Muscle layer of duodenum (tissue), 2 donors: ENCODE results near the gene CREG2.

Source experiments
- H3K27ac ChIP-seq: one replicate; pipeline ENCODE4 v1.7.0; 2013; ENCODE audit warnings: mild to moderate bottlenecking, low read length
- H3K27me3 ChIP-seq: one replicate; pipeline ENCODE4 v1.7.0; 2013; ENCODE audit warnings: low read depth, mild to moderate bottlenecking, control low read depth, low read length
- H3K36me3 ChIP-seq, 2 donors: one replicate each; pipeline ENCODE4 v1.7.0; 2013; ENCODE audit warnings: low read length in 2 of 2, control low read depth in 1 of 2, mild to moderate bottlenecking in 1 of 2; ENCODE audit not compliant: insufficient read depth in 2 of 2, control insufficient read depth in 1 of 2
- H3K4me1 ChIP-seq, 2 donors: one replicate each; pipeline ENCODE4 v1.7.0; 2013; ENCODE audit warnings: low read length in 2 of 2, mild to moderate bottlenecking in 2 of 2, control low read depth in 1 of 2, moderate library complexity in 1 of 2; ENCODE audit not compliant: insufficient read depth in 2 of 2, control insufficient read depth in 1 of 2
- H3K4me3 ChIP-seq, 2 donors: one replicate each; pipeline ENCODE4 v1.7.0; 2013; ENCODE audit warnings: low read length in 2 of 2, low read depth in 1 of 2, mild to moderate bottlenecking in 1 of 2
- H3K9me3 ChIP-seq, 2 donors: one replicate each; pipeline ENCODE4 v1.7.0; 2013; ENCODE audit warnings: low read length in 2 of 2, control low read depth in 1 of 2, mild to moderate bottlenecking in 1 of 2; ENCODE audit not compliant: control insufficient read depth in 1 of 2
- donor health status: healthy.

CREG2 gene

DNA sequence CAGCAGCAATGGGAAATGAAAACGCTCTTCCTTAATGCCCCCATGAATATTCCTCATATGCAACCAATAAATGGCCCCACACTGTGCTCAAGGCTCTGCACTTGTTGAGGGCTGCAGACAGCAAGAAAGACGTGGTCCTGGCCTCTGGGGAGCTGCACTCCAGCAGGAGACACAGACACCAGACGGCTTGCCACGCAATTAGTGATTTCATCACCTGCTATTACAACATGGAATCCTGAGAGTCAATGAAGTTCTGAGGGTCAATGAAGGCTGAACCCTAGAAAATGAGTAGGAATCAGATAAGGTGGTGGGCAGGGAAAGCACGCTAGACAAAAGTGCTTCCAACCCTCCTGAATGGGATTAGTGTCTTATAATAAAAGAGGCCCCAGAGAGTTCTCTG is 18.9 kb downstream of the CREG2 start:
- Histone ChIP-seq H3K27ac (no peak overlapping the region), H3K36me3 (no peaks in the 10 kb centered on the region), H3K4me1 (no peaks in the 10 kb centered on the region), H3K4me3 (no peak overlapping the region), H3K27me3 (peaks cover 3% of the 10 kb centered on the region), H3K9me3 (no peaks in the 10 kb centered on the region)

GRCh38 chr2:101367508-101367907 is 19.8 kb downstream of the CREG2 start:
- Histone ChIP-seq H3K9me3 (no peaks in the 10 kb centered on the region), H3K27me3 (peaks cover 3% of the 10 kb centered on the region), H3K27ac (no peak overlapping the region), H3K36me3 (no peaks in the 10 kb centered on the region), H3K4me1 (no peaks in the 10 kb centered on the region), H3K4me3 (no peak overlapping the region)

- Histone ChIP-seq H3K27me3 (no peaks in the 10 kb centered on the region), H3K4me3 (no peak overlapping the region), H3K36me3 (no peaks in the 10 kb centered on the region), H3K9me3 (no peaks in the 10 kb centered on the region), H3K27ac (no peak overlapping the region), H3K4me1 (no peaks in the 10 kb centered on the region)
These were observed 22.4 kb downstream of the CREG2 start for GRCh38 chr2:101364878-101365277.

DNA sequence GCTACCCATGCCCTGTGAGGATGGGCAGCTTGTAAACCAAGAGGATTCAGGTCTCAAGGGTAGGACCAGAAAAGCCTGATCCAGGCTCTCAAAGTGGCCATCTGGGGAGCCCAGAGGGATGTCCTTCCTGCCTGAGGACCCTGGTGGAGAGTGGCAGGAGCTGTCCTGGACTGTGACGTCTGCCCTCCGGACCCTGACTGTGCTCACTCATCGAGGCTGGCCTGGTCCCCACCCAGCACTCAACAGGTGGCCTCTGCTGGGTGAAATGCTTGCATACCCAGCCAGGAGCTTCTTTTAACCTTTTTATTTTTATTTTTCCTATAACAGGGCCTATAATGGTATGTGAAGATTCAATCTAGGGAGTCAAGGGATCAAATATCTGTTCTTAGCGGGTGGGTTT is 24.5 kb downstream of the CREG2 start:
- no peaks in the 10 kb centered on the region for H3K27me3 ChIP-seq
- no peak overlapping the region for H3K27ac ChIP-seq
- H3K4me1 ChIP-seq, result no peaks in the 10 kb centered on the region
- no peak overlapping the region for H3K4me3 ChIP-seq
- H3K9me3 ChIP-seq, result no peaks in the 10 kb centered on the region
- no peaks in the 10 kb centered on the region for H3K36me3 ChIP-seq

- no peaks in the 10 kb centered on the region for H3K4me1 ChIP-seq
- H3K27ac ChIP-seq, result no peak overlapping the region
- H3K27me3 ChIP-seq, result no peaks in the 10 kb centered on the region
- no peaks in the 10 kb centered on the region for H3K36me3 ChIP-seq
- H3K9me3 ChIP-seq, result no peaks in the 10 kb centered on the region
- H3K4me3 ChIP-seq, result no peak overlapping the region
These were observed 25.0 kb downstream of the CREG2 start for GRCh38 chr2:101362316-101362715.

GRCh38 chr2:101361522-101361921 is 25.8 kb downstream of the CREG2 start:
- Histone ChIP-seq H3K27me3 (no peaks in the 10 kb centered on the region), H3K4me1 (no peaks in the 10 kb centered on the region), H3K4me3 (no peak overlapping the region), H3K9me3 (no peaks in the 10 kb centered on the region), H3K27ac (no peak overlapping the region), H3K36me3 (no peaks in the 10 kb centered on the region)

- H3K9me3 ChIP-seq, result no peaks in the 10 kb centered on the region
- no peaks in the 10 kb centered on the region for H3K36me3 ChIP-seq
- no peak overlapping the region for H3K27ac ChIP-seq
- H3K4me1 ChIP-seq, result no peaks in the 10 kb centered on the region
- H3K27me3 ChIP-seq, result no peaks in the 10 kb centered on the region
- no peak overlapping the region for H3K4me3 ChIP-seq
These were observed 26.2 kb downstream of the CREG2 start for GRCh38 chr2:101361121-101361520.

GRCh38 chr2:101360232-101360631 is 27.1 kb downstream of the CREG2 start:
- H3K4me1 ChIP-seq, result no peaks in the 10 kb centered on the region
- H3K36me3 ChIP-seq, result no peaks in the 10 kb centered on the region
- no peak overlapping the region for H3K27ac ChIP-seq
- H3K4me3 ChIP-seq, result no peak overlapping the region
- H3K9me3 ChIP-seq, result no peaks in the 10 kb centered on the region
- H3K27me3 ChIP-seq, result no peaks in the 10 kb centered on the region

DNA sequence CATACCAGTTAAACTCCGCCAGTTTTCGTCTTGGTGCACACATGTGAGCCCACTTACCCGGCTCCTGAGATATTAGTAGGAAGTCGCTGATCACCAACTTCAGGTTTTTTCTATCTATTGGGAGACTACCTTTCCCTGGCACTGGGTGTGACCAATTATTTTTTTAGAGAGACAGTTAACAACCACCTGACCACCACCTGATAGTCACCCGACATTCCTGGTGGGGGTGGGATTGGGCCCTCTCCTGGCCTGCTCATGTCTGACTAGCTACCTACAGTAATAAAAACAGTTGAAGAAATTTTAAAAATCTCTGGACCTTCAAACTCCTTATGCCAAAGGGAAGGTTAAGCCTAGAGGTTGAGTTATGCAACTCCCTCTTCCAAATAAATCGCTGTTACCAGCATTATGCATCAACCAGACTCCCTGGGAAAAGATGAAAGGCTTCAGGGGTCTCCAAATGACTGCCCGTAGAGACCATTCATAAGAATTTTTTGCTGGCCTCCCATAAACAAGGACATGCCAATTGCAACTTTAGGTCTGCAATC is 27.8 kb downstream of the CREG2 start:
- Histone ChIP-seq H3K36me3 (no peaks in the 10 kb centered on the region), H3K4me3 (no peak overlapping the region), H3K27me3 (no peaks in the 10 kb centered on the region), H3K4me1 (no peaks in the 10 kb centered on the region), H3K9me3 (no peaks in the 10 kb centered on the region), H3K27ac (no peak overlapping the region)

DNA sequence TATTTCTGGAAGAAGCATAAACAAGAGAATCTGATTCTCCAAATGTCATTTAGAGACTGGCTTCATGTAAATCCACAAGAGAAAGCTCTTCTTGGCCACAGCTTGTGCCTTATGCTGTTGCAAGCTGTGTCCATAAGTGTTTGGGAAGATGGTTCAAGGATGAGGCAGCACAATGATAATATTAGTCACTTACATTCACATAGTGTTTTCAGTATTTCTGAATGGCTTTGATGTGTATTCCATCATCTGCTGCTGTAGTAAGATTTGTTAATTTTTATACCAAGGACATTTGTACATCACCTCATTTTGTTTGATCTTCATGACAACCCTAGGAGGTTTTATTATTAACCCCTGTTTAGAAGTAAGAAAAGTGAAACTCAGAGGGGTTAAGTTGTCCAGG is 29.9 kb downstream of the CREG2 start:
- Histone ChIP-seq H3K4me3 (no peak overlapping the region), H3K27me3 (no peaks in the 10 kb centered on the region), H3K9me3 (no peaks in the 10 kb centered on the region), H3K36me3 (no peaks in the 10 kb centered on the region), H3K27ac (no peak overlapping the region), H3K4me1 (no peaks in the 10 kb centered on the region)

GRCh38 chr2:101356521-101356920 is 30.8 kb downstream of the CREG2 start:
- no peaks in the 10 kb centered on the region for H3K36me3 ChIP-seq
- H3K4me1 ChIP-seq, result no peaks in the 10 kb centered on the region
- no peaks in the 10 kb centered on the region for H3K9me3 ChIP-seq
- no peaks in the 10 kb centered on the region for H3K27me3 ChIP-seq
- no peak overlapping the region for H3K27ac ChIP-seq
- no peak overlapping the region for H3K4me3 ChIP-seq

DNA sequence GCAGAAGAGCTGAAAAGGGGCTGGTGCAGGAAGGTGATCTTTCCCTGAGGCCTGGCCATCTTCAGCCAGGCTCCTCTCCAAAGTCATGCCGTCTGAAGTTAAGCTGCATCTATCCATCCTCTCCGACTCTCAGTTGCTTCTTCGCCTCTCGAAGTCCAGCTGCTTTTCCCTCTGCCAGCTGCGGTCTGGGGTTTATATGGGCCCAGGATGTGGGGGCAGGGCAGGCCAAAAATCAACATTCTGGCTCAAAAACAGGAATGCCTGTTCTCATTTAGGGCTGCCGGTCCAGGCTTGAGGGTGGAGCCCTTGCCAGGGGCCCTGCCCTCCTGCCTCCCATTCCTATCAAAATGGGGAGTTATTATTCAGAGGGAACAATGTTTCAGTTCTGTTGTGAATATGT is 31.2 kb downstream of the CREG2 start:
- Histone ChIP-seq H3K9me3 (no peaks in the 10 kb centered on the region), H3K27ac (no peak overlapping the region), H3K4me3 (no peak overlapping the region), H3K4me1 (no peaks in the 10 kb centered on the region), H3K27me3 (no peaks in the 10 kb centered on the region), H3K36me3 (no peaks in the 10 kb centered on the region)
